HG03095 (cell line): Measurements from ENCODE around the gene TPH2.
A peak's percentile ranks its signal among the peaks of the same experiment; 100 is the strongest.

Experiments
- ATAC-seq: cut with Tn5 transposase; IDR thresholded peaks from one replicate; pipeline ENCODE4 v1.9.1; 2021; ENCODE audit warnings: moderate library complexity; ENCODE audit not compliant: unreplicated experiment

The TPH2 gene

GRCh38 chr12:71938728-71939385, at the start of gene TPH2:
TPH2 (plus strand) TSS chr12:71938845; CDS start chr12:71938987, 142 bp downstream.
- no peak for ATAC-seq

DNA sequence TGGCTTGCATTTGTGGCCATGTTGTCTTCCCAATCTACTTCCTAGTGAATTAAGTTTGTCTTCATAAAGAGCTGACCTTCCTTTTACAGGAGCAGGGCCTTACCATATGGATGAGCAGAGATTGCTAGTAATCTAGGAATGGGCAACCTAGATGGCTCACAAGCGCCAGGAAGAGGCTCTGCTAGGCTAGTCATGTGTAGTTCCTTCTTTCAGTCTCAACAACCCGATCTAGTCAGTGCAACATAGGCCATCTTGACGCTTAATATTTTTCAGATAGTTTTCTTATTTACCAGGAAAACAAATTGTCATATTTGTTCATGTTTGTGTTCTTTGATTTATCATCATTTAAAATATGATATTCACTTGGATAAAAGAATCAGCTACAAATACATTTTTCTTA, 48.2 kb upstream of the TPH2 start:
- ATAC-seq, result no peak

GRCh38 chr12:71892059-71892458, 46.6 kb upstream of the TPH2 start:
- ATAC-seq, result no peak

DNA sequence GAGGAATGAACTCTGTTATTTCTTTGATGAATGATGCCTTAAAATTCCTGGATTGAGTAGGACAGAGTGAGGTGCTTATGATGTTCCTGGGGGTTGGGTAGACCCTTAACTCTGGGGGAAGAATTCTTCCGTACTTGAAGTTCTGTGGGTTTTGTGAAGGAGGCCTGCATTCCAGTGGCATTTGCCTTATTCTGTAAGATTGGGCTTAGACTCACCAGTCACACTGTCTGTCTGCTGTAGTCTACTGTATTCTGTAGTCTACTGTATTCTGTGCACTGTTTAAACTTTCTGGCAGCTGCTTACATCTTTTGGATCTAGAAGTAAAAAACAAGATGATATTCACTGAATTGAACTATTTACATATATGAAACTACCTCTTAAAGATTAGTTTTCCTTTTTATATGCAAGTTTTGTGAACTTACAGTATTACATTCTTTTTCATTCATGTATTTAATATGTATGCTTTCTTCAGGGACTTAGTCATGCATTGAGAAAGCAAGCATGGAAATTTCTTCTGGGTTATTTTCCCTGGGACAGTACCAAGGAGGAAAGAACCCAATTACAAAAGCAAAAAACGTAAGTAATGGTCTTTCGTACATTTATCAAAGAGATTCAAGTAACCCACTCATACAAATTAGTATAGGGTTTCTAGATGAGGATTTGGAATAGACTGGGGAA, 42.3 kb upstream of the TPH2 start:
- ATAC-seq, result no peak

DNA sequence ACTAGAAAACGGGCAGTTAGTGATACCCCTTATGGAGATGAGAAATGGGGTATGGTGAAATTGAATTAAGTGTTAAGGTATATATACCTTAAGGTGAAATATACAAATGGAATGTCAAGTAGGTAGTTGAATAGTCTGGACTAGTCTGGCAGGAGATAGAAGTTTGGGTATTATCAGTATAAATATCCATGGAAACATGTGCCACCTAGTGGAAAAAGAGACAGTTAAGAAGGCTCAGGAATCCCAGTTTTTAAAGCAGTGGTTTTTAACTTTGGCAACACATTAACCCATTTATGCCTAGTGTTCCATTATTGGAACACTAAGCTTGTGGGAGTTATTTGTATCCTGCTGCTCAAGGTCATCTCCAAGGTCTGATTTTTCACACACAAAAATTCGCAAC, 38.6 kb upstream of the TPH2 start:
- ATAC-seq, result no peak

- ATAC-seq, result no peak
These were observed 34.0 kb upstream of the TPH2 start for GRCh38 chr12:71904629-71905028.

- peak; percentile 72 for ATAC-seq
These were observed 3.1 kb upstream of the TPH2 start for GRCh38 chr12:71935594-71935993.

DNA sequence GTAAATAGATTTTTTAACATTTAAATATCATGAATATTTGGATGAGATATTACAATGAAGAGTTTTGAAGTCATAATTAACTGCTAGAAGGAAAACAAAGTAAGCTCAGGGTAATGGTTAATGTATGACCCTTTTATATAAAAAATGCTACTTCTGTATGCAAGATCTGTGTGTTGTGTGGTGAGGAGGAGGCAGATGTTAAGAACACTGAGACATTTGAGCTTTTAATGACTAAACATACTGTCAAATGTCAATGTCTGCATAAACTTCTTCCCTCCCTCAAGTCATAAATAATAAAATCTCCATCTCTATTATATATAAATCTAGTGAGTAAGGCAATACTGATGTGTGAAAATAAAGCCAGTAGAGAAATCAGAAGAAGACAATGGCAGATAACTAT, 1.4 kb downstream of the TPH2 start:
- no peak for ATAC-seq

DNA sequence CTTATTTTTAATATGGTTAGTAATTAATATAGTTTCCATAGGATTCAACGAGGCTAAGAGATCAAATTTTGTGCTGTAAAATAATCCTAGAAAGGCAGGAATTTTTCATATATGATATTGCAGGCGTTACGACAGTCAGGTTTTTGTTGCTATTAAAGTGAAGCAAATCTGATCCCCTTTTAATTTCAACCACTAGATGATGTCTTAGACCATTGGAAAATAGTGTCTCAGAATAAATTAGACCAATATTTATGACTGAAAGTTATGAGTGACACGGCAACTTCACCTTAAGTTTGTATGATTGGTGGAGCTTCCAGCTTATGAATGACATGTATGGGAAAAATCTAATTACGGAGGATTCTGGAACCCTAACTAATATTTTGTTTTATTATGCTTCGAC, 2.5 kb downstream of the TPH2 start:
- no peak for ATAC-seq

GRCh38 chr12:71942259-71942658, 3.6 kb downstream of the TPH2 start:
- ATAC-seq, result no peak

DNA sequence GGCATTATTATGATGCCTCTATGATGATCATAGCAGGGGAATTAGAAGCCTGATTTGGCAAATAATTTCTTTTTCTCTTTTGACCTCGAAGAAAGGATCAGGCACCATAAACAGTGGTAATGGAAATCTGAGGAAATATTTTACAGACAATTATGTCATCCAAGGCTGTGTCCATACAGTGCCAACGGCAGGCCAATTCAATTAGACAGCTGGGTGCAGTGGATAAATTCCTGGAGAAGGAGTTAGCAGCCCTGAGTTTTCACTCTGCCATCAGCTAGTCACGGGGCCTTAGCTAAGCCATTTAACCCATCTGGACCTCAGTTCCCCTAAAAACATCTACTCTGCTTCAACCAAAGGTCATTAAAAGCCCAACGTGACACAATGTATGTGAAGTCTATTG, 4.1 kb downstream of the TPH2 start:
- ATAC-seq, result no peak

GRCh38 chr12:71945121-71945520, 6.5 kb downstream of the TPH2 start:
- no peak for ATAC-seq

DNA sequence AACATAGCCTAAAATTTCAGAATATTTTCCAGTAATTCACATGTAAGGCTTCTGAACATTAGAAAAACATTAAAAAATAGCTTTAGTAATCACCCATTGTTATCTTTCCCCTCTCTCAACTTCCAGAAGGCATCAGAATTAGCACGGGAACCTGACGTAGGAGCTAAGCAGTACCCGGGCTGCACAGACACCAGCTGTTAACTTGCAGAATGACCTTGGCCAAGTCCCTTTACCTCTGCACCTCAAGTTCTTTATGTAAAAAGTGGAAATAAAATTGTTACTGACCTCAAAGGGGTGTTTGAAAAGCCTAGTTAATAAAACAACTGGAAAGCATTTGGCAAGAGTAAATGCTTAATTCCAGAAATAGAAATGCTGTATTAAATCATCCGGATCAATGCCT, 7.2 kb downstream of the TPH2 start:
- ATAC-seq, result no peak

DNA sequence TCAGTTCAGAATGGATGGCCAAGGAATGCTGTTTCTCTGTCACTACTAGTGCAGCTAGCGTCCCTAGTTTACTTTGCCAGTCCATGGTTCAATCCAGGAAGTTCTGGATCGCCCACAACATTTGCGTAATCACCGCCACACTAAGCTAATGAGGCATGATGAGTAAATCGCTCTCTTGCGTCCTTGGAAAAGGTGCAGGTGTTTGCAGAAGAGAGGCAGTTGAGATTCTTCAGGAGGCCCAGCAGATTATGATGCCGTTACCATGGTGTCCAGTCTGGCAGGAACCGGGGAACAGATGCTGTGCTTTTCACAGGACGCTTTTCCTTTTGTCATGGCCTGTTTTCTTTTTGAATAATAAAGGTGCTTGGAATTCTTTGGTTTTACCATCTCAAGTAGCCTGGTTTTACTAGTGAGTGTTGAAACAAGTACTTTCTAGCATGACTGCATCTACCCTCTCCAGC, 9.0 kb downstream of the TPH2 start:
- no peak for ATAC-seq

GRCh38 chr12:71948390-71948789, 9.7 kb downstream of the TPH2 start:
- ATAC-seq, result no peak

- ATAC-seq, result no peak
These were observed 11.0 kb downstream of the TPH2 start for GRCh38 chr12:71949646-71950045.

DNA sequence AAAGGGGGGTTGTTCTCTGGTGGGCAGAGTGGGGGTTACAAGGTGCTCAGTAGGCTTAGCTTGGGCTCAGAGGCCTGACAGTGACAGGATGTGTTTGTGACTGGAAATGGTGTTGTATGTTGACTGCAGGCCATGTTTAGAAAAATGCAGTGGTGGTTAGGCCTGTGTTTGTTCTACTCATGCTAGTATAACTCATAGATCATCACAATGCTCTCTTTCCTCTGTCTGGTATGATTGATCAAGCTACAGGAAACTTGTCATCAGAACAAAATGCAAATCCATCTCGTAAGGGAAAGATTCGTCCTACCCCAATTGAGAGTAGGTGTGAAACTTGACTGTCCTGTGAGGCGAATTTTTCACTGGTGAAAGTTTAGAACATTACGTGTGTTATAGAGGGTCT, 11.8 kb downstream of the TPH2 start:
- ATAC-seq, result no peak

DNA sequence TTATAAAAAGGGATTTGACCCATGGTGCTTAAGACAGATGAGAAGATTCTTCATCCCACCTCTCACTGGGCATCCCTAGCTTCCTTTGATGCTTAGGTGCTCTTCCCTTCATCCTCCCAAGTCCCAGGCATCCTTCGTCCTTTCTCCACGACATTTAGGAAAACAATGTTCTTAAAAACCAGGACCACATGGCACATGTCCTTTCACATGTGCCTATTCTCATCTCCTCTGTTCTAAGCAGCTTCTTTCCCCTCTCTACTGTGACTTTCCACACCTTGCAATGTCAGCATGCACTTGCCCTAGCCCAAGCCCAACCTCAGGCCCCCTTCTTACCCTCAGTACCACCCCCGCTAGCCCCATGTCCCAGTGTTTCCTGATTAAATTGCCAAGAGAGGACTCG, 12.2 kb downstream of the TPH2 start:
- ATAC-seq, result no peak

DNA sequence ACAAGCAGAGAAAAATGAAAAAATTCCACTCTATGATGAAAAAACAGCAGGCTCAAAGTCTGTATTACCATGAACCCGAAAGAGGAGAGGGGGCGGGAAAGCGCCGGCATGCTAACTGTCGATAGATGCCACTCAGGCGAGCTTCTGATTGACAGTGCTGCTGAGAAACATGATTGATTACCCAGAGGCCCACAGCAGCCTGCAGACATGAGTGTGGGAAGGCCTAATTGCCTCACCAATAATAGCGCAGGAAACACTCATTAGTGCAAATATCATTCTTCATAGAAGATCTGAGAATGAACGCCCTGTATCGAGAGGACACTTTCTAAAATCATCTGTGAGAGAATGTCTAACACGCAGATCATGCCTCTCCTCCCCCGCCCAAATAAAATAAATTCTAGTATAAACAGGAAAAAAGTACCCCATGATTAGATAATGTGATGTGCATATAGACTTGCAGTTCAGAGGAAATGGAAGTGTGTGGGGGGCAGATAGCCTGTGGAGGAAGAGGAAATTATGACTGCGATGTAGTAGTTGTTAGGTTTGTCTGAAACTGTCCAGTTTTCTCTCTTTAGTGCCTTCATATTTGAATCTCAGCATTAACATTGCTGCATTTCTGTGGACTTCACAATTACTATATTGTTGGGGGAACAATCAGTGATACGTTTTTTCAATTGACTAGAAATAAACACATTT, 15.6 kb downstream of the TPH2 start:
- ATAC-seq, result no peak

GRCh38 chr12:71954861-71955260, 16.2 kb downstream of the TPH2 start:
- no peak for ATAC-seq

DNA sequence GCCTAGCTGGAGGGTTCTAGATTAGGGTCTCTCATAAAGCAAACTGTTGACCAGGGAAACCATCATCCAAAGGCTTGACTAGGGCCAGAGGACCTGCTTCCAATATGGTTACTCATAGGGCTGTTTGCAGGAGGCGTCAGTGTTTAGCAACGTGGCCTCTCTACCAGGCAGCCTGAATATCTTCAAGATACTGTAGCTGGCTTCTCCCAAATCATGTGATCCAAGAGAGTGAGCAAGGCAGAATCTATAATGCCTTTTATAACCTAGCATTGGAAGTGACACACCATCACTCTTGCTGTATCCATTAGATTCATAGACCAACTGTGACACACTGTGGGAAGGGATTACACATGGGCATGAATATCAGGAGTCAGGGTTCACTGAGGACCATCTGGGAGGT, 17.3 kb downstream of the TPH2 start:
- no peak for ATAC-seq

DNA sequence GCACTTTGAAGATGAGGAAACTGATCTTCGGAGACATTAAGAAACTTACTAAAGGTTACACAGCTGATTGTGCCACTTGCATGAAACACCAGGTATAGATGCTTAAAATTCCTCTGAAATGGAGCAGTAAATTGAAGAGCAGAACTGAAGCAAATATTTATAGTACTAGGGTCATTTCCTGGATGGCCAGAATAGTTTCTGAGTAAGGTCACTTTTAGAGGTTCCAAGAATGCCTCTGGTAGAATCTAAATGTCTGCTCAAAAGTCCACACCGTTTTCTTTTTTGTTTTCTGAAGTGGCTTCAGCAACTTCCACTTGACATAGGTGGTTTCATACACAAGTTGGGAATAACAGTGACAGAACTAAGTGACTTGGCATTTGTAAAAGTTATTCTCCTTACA, 19.4 kb downstream of the TPH2 start:
- no peak for ATAC-seq
